Naive thymus-derived CD4-positive, alpha-beta T cell (primary cell): Measurements from ENCODE around the gene DSG2. TPM values are rescaled to one million over a fixed set of nuclear protein-coding genes. Genes with fewer than 3 reads are reported as not detected.

Source experiments
- ATAC-seq: fragments of 150-1000 bp; cut with Tn5 transposase; 2 replicates; pipeline ENCODE4 v1.10.0; 2021; ENCODE audit warnings: mild to moderate bottlenecking, moderate library complexity
- CTCF ChIA-PET: fragments of 350-600 bp; sonication (Branson Sonifier 250); formaldehyde crosslinking; loops from one replicate; lab custom pipeline; 2021; ENCODE audit warnings: antibody characterized with exemption; lab: Charles Lee
- POLR2A ChIA-PET: fragments of 350-600 bp; sonication (Branson Sonifier 250); formaldehyde crosslinking; loops from one replicate; lab custom pipeline; 2021; ENCODE audit warnings: antibody characterized with exemption, inconsistent platforms; lab: Charles Lee
- DNase-seq, 9 donors: peaks; one replicate each; pipeline versions ENCODE4 v3.0.0 to v3.0.0-alpha.2; 2020 to 2022; ENCODE audit warnings: mixed read lengths in 1 of 9
- H3K27ac ChIP-seq: one replicate; pipeline ENCODE4 v1.7.0; 2013; ENCODE audit warnings: mild to moderate bottlenecking, low read depth, low read length, moderate library complexity
- H3K27me3 ChIP-seq, 2 donors: one replicate each; pipeline ENCODE4 v1.7.0; 2013; ENCODE audit warnings: low read length in 2 of 2, mild to moderate bottlenecking in 2 of 2, moderate library complexity in 2 of 2; ENCODE audit not compliant: control insufficient read depth in 2 of 2, insufficient read depth in 2 of 2
- H3K36me3 ChIP-seq, 3 experiments: 1 replicate in 2 of 3; 2 replicates in 1 of 3; pipeline ENCODE4 v1.7.0; 2013; ENCODE audit warnings: low read length in 3 of 3, mild to moderate bottlenecking in 3 of 3, moderate library complexity in 1 of 3; ENCODE audit not compliant: insufficient read depth in 3 of 3, control insufficient read depth in 2 of 3
- H3K4me1 ChIP-seq, 2 donors: one replicate each; pipeline ENCODE4 v1.7.0; 2013; ENCODE audit warnings: low read length in 2 of 2, mild to moderate bottlenecking in 2 of 2, moderate library complexity in 1 of 2; ENCODE audit not compliant: control insufficient read depth in 2 of 2, insufficient read depth in 2 of 2
- H3K4me3 ChIP-seq: 2 replicates; pipeline ENCODE4 v1.7.0; 2013; ENCODE audit warnings: mild to moderate bottlenecking, low read length
- H3K9me3 ChIP-seq, 3 experiments: 1 replicate in 2 of 3; 2 replicates in 1 of 3; pipeline ENCODE4 v1.7.0; 2013; ENCODE audit warnings: low read length in 3 of 3; ENCODE audit not compliant: control insufficient read depth in 2 of 3
- H3K27ac Mint-ChIP-seq, 9 donors: one replicate each; pipeline ENCODE4 v1.8.0; 2020 to 2022; ENCODE audit warnings: mixed read lengths in 9 of 9, mild to moderate bottlenecking in 8 of 9, moderate library complexity in 5 of 9, inconsistent platforms in 2 of 9
- H3K27me3 Mint-ChIP-seq, 5 donors: one replicate each; pipeline ENCODE4 v1.8.0; 2021 to 2022; ENCODE audit warnings: mixed read lengths in 5 of 5, mild to moderate bottlenecking in 1 of 5
- H3K36me3 Mint-ChIP-seq, 5 donors: one replicate each; pipeline ENCODE4 v1.8.0; 2020 to 2022; ENCODE audit warnings: mixed read lengths in 5 of 5, mild to moderate bottlenecking in 3 of 5, inconsistent platforms in 1 of 5
- H3K4me1 Mint-ChIP-seq, 7 donors: one replicate each; pipeline ENCODE4 v1.8.0; 2020 to 2022; ENCODE audit warnings: mixed read lengths in 7 of 7, mild to moderate bottlenecking in 3 of 7, inconsistent platforms in 1 of 7
- H3K4me3 Mint-ChIP-seq, 10 donors: one replicate each; pipeline ENCODE4 v1.8.0; 2020 to 2022; ENCODE audit warnings: mild to moderate bottlenecking in 10 of 10, mixed read lengths in 10 of 10, moderate library complexity in 6 of 10, inconsistent platforms in 2 of 10
- H3K9me3 Mint-ChIP-seq, 11 donors: one replicate each; pipeline ENCODE4 v1.8.0; 2020 to 2022; ENCODE audit warnings: mixed read lengths in 11 of 11, mild to moderate bottlenecking in 4 of 11, inconsistent platforms in 1 of 11, moderate library complexity in 1 of 11
- intact Hi-C, 2 donors: fragments of 100-400 bp; cut with micrococcal nuclease; formaldehyde crosslinking; loops; one replicate each; pipeline ENCODE4 v1.15.1; 2023
- polyA plus RNA-seq, 2 donors: library from polyadenylated mRNA; unstranded; fragments of 300-500 nt; fragmentation: Illumina TruSeq; gene quantifications; one replicate each; pipeline ENCODE4 v1.2.3, GENCODE V29; 2021
- total RNA-seq, 6 experiments: library from RNA in 5 of 6; stranded (reverse) in 5 of 6; gene quantifications; 1 replicate in 5 of 6; 2 replicates in 1 of 6; pipeline ENCODE4 v1.2.3 and lab custom pipeline; 2021 to 2026

Gene DSG2
- total and polyA plus RNA-seq, 7 experiments from 2014 or later: 0.13 to 0.56 (median 0.49) TPM

GRCh38 chr18:31581498-31582197, 83.7 kb downstream of the DSG2 start:
- no peak overlapping the region for H3K27ac ChIP-seq
- no peaks in the 10 kb centered on the region for H3K9me3 ChIP-seq
- intact Hi-C loops: no loop called here
- Mint-ChIP-seq H3K9me3 (no peaks in the 10 kb centered on the region), H3K27me3 (peaks cover 0 to 3% (median 0%) of the 10 kb centered on the region in 5 donors), H3K36me3 (no peaks in the 10 kb centered on the region), H3K4me1 (no peaks in the 10 kb centered on the region), H3K27ac (no peak overlapping the region), H3K4me3 (no peak overlapping the region)
- H3K36me3 ChIP-seq: no peaks in the 10 kb centered on the region
- DNase-seq: no peak
- no peaks in the 10 kb centered on the region for H3K27me3 ChIP-seq
- POLR2A ChIA-PET: no interaction called here
- no peak overlapping the region for H3K4me3 ChIP-seq
- CTCF ChIA-PET: no interaction called here
- no peaks in the 10 kb centered on the region for H3K4me1 ChIP-seq
- no peak for ATAC-seq

GRCh38 chr18:31583185-31583854, 85.3 kb downstream of the DSG2 start:
- Mint-ChIP-seq H3K27ac (no peak overlapping the region), H3K9me3 (peaks cover 0 to under 1% (median 0%) of the 10 kb centered on the region in 11 donors), H3K27me3 (peaks cover 0 to 4% (median 0%) of the 10 kb centered on the region in 5 donors), H3K4me1 (no peaks in the 10 kb centered on the region), H3K4me3 (no peak overlapping the region), H3K36me3 (no peaks in the 10 kb centered on the region)
- Histone ChIP-seq H3K9me3 (no peaks in the 10 kb centered on the region), H3K27ac (no peak overlapping the region), H3K4me3 (no peak overlapping the region), H3K27me3 (no peaks in the 10 kb centered on the region), H3K36me3 (no peaks in the 10 kb centered on the region), H3K4me1 (no peaks in the 10 kb centered on the region)
- DNase-seq: no peak
- CTCF ChIA-PET: no interaction called here
- intact Hi-C loops: no loop called here
- POLR2A ChIA-PET: no interaction called here
- ATAC-seq: no peak

- no peaks in the 10 kb centered on the region for H3K9me3 ChIP-seq
- CTCF ChIA-PET: no interaction called here
- no peaks in the 10 kb centered on the region for H3K36me3 ChIP-seq
- Mint-ChIP-seq H3K27ac (no peak overlapping the region), H3K27me3 (peaks cover 0 to 8% (median 5%) of the 10 kb centered on the region in 5 donors), H3K4me3 (no peak overlapping the region), H3K36me3 (no peaks in the 10 kb centered on the region), H3K9me3 (peaks cover 0 to 7% (median 0%) of the 10 kb centered on the region in 11 donors), H3K4me1 (peaks cover 0 to 2% (median 0%) of the 10 kb centered on the region in 7 donors)
- no peak for DNase-seq
- no peaks in the 10 kb centered on the region for H3K27me3 ChIP-seq
- H3K4me3 ChIP-seq: no peak overlapping the region
- no peak for ATAC-seq
- POLR2A ChIA-PET: no interaction called here
- no peak overlapping the region for H3K27ac ChIP-seq
- intact Hi-C loops: no loop called here
- no peaks in the 10 kb centered on the region for H3K4me1 ChIP-seq
Measured at GRCh38 chr18:31585991-31586390, 88.0 kb downstream of the DSG2 start.

- Mint-ChIP-seq H3K4me3 (no peak overlapping the region), H3K4me1 (peaks cover 0 to 2% (median 0%) of the 10 kb centered on the region in 7 donors), H3K36me3 (no peaks in the 10 kb centered on the region), H3K27me3 (peaks cover 0 to 12% (median 5%) of the 10 kb centered on the region in 5 donors), H3K9me3 (peaks cover 0 to 7% (median 0%) of the 10 kb centered on the region in 11 donors), H3K27ac (no peak overlapping the region)
- Histone ChIP-seq H3K4me1 (no peaks in the 10 kb centered on the region), H3K27ac (no peak overlapping the region), H3K9me3 (no peaks in the 10 kb centered on the region), H3K36me3 (no peaks in the 10 kb centered on the region), H3K4me3 (no peak overlapping the region), H3K27me3 (no peaks in the 10 kb centered on the region)
- no peak for DNase-seq
- no peak for ATAC-seq
- ChIA-PET POLR2A (no interaction called here), CTCF (no interaction called here)
- intact Hi-C loops: no loop called here
Measured at GRCh38 chr18:31586616-31587015, 88.6 kb downstream of the DSG2 start.

GRCh38 chr18:31587529-31587928, 89.6 kb downstream of the DSG2 start:
- no peak for DNase-seq
- H3K27ac ChIP-seq: no peak overlapping the region
- H3K4me1 ChIP-seq: no peaks in the 10 kb centered on the region
- no peaks in the 10 kb centered on the region for H3K9me3 ChIP-seq
- H3K27ac Mint-ChIP-seq: no peak overlapping the region
- H3K27me3 Mint-ChIP-seq: peaks cover 0 to 17% (median 5%) of the 10 kb centered on the region in 5 donors
- peaks cover 0 to 2% (median 0%) of the 10 kb centered on the region in 7 donors for H3K4me1 Mint-ChIP-seq
- no peak overlapping the region for H3K4me3 ChIP-seq
- intact Hi-C loops: no loop called here
- no peak overlapping the region for H3K4me3 Mint-ChIP-seq
- H3K36me3 ChIP-seq: no peaks in the 10 kb centered on the region
- ChIA-PET CTCF (no interaction called here), POLR2A (no interaction called here)
- ATAC-seq: no peak
- H3K27me3 ChIP-seq: no peaks in the 10 kb centered on the region
- H3K36me3 Mint-ChIP-seq: no peaks in the 10 kb centered on the region
- peaks cover 0 to 7% (median 0%) of the 10 kb centered on the region in 11 donors for H3K9me3 Mint-ChIP-seq

GRCh38 chr18:31590570-31590969, 92.6 kb downstream of the DSG2 start:
- ChIA-PET POLR2A (no interaction called here), CTCF (no interaction called here)
- H3K36me3 Mint-ChIP-seq: no peaks in the 10 kb centered on the region

More at GRCh38 chr18:31590570-31590969, 92.6 kb downstream of the DSG2 start:
- H3K27me3 ChIP-seq: no peaks in the 10 kb centered on the region
- H3K4me1 ChIP-seq: no peaks in the 10 kb centered on the region
- H3K27me3 Mint-ChIP-seq: peaks cover 0 to 17% (median 8%) of the 10 kb centered on the region in 5 donors
- intact Hi-C loops: no loop called here
- H3K9me3 ChIP-seq: no peaks in the 10 kb centered on the region
- peaks cover 0 to 2% (median 0%) of the 10 kb centered on the region in 7 donors for H3K4me1 Mint-ChIP-seq
- H3K27ac Mint-ChIP-seq: no peak overlapping the region
- no peak overlapping the region for H3K4me3 ChIP-seq
- no peak for DNase-seq
- no peak overlapping the region for H3K27ac ChIP-seq
- H3K36me3 ChIP-seq: no peaks in the 10 kb centered on the region
- peaks cover 0 to 7% (median 0%) of the 10 kb centered on the region in 11 donors for H3K9me3 Mint-ChIP-seq
- H3K4me3 Mint-ChIP-seq: no peak overlapping the region
- no peak for ATAC-seq
